ENCODE data around the gene SERPING1. TPM values are rescaled to one million over a fixed set of nuclear protein-coding genes. Genes with fewer than 3 reads are reported as not detected.

Gene SERPING1
- total and polyA plus RNA-seq, 2 of the 13 experiments (the other 11 are each of a cell fraction or from before 2014, with no cell fraction given), result 2.0 to 10.4 TPM

DNA sequence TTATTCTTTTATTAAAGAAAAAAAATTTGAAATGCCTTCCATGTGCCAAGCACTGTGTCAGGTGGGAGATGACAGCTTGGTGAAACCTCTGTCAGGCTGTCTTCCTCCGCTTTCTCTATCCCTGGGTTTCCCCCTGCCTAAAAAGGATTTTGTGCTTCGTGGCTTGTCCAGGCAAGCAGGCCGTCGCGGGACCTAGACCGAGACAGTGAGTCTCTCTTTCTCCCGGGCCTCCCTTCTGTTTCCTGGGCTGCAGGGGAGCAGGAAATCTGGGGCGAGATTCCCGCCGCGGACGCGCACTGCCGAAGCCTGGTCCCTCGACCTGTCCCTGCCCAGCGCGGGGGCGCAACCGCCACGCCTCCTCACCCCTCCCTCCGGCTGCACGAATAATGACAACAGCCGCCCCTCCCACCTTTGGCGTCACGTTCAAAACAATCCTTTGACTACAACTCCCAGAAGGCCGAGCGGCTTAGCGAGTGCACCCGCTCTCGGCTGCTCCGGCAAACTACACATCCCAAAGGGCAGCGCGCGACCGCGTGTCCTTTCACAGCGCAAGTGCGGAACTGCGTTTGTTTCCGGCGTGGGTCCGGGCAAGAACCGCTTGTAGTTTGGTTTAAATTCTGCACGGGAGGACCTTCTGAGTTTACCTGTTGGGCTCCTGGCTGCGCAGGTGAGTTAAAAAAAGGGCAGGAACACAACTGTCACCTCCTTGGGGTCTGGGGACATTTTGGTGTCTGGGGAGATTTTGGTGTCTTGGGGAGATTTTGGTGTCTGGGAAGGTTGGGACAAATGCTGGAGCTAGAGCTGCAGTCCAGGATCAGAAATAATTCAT lies 59.9 kb downstream of the SERPING1 start, which contains the start of gene CLP1 (continued):
- no peak for TF ChIP-seq USF2 (IDR thresholded peaks at IDR 0.05; ENCODE audit: low read depth, low read length)
- peak; percentile 69; the same call in 1 of the 2 replicates for TF ChIP-seq USF2 (CRISPR knock-in tag; IDR thresholded peaks at IDR 0.05; ENCODE audit: borderline replicate concordance)
- peak; percentile 62; the same call in 1 of the 2 replicates for TF ChIP-seq ZNF317 (CRISPR knock-in tag; IDR thresholded peaks at IDR 0.05)
- TF ChIP-seq ZFP36L1 (CRISPR knock-in tag; IDR thresholded peaks at IDR 0.05), result no peak
- TF ChIP-seq MXD4 (CRISPR knock-in tag; IDR thresholded peaks at IDR 0.05), result peak; percentile 72
- peak; percentile 86; the same call in 1 of the 2 replicates for TF ChIP-seq ZSCAN29 (CRISPR knock-in tag; conservative IDR thresholded peaks at IDR 0.05)
- peak; percentile 14; the same call in 1 of the 2 replicates for TF ChIP-seq ZNF205 (CRISPR knock-in tag; IDR thresholded peaks at IDR 0.05)
- TF ChIP-seq ZNF646 (CRISPR knock-in tag; IDR thresholded peaks at IDR 0.05), result no peak
- TF ChIP-seq, protein P1, sequence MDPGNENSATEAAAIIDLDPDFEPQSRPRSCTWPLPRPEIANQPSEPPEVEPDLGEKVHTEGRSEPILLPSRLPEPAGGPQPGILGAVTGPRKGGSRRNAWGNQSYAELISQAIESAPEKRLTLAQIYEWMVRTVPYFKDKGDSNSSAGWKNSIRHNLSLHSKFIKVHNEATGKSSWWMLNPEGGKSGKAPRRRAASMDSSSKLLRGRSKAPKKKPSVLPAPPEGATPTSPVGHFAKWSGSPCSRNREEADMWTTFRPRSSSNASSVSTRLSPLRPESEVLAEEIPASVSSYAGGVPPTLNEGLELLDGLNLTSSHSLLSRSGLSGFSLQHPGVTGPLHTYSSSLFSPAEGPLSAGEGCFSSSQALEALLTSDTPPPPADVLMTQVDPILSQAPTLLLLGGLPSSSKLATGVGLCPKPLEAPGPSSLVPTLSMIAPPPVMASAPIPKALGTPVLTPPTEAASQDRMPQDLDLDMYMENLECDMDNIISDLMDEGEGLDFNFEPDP (CRISPR knock-in tag; conservative IDR thresholded peaks at IDR 0.05), result no peak
- TF ChIP-seq GPN1 (CRISPR knock-in tag; IDR thresholded peaks at IDR 0.05; ENCODE audit: borderline replicate concordance), result no peak
- no peak for TF ChIP-seq ZNF557 (CRISPR knock-in tag; IDR thresholded peaks at IDR 0.05)
- TF ChIP-seq, protein P2, sequence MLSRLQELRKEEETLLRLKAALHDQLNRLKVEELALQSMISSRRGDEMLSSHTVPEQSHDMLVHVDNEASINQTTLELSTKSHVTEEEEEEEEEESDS (CRISPR knock-in tag; IDR thresholded peaks at IDR 0.05; ENCODE audit: borderline replicate concordance), result no peak
- peak; percentile 89 for TF ChIP-seq SALL1 (CRISPR knock-in tag; IDR thresholded peaks at IDR 0.05)
- no peak for TF ChIP-seq TBX3 (IDR thresholded peaks at IDR 0.05; ENCODE audit: borderline replicate concordance)
- peak; percentile 60; the same call in 1 of the 2 replicates for TF ChIP-seq HOXA5 (CRISPR knock-in tag; IDR thresholded peaks at IDR 0.05)
- peak; percentile 66 for TF ChIP-seq ZNF329 (CRISPR knock-in tag; IDR thresholded peaks at IDR 0.05; ENCODE audit: low read depth)
